HAP-1 (cell line): ENCODE results near the gene TMEM14A.
"Not testable (repeated sequence)": the region's sequence is repeated elsewhere in the genome, so short reads cannot be mapped to it uniquely, and the experiment has no call there.

ENCODE experiments used
- DNase-seq, 2 experiments: peaks; one replicate each; pipeline ENCODE4 v3.0.0-alpha.2; 2016 to 2020; ENCODE audit warnings: low spot score in 2 of 2
- H3K27me3 ChIP-seq: fragments of 250-450 bp; sonication (Bioruptor Pico); 2 replicates; pipeline ENCODE4 v1.5.1; 2020; ENCODE audit warnings: low read depth, mild to moderate bottlenecking, moderate library complexity
- H3K36me3 ChIP-seq: fragments of 250-450 bp; sonication (Bioruptor Pico); replicated peaks from 2 replicates; pipeline ENCODE4 v1.5.1; 2020; ENCODE audit warnings: mild to moderate bottlenecking
- H3K4me1 ChIP-seq: fragments of 250-450 bp; sonication (Bioruptor Pico); 2 replicates; pipeline ENCODE4 v1.5.1; 2020; ENCODE audit warnings: mild to moderate bottlenecking
- H3K4me3 ChIP-seq: fragments of 250-450 bp; sonication (Bioruptor Pico); 2 replicates; pipeline ENCODE4 v1.5.1; 2020; ENCODE audit warnings: mild to moderate bottlenecking, moderate library complexity
- H3K9me3 ChIP-seq: fragments of 250-450 bp; sonication (Bioruptor Pico); 2 replicates; pipeline ENCODE4 v1.5.1; 2020; ENCODE audit warnings: mild to moderate bottlenecking, moderate library complexity
- in situ Hi-C: fragments of 300-500 bp; cut with MboI; formaldehyde crosslinking; loops from 3 replicates; pipeline ENCODE4 v1.14.3; 2020; ENCODE audit warnings: low sequenced_read_pairs, inconsistent platforms, mixed read lengths

The TMEM14A gene

GRCh38 chr6:52664186-52664990 is 6.5 kb upstream of the TMEM14A start:
- H3K4me1 ChIP-seq = peaks cover 10% of the 10 kb centered on the region

GRCh38 chr6:52664991-52665686 is 5.8 kb upstream of the TMEM14A start:
- no peak for DNase-seq
- Histone ChIP-seq H3K9me3 (no peaks in the 10 kb centered on the region), H3K36me3 (no peaks in the 10 kb centered on the region), H3K27me3 (no peaks in the 10 kb centered on the region), H3K4me3 (peak overlapping the region; percentile 52), H3K4me1 (peaks cover 10% of the 10 kb centered on the region)
- in situ Hi-C loops = loop anchor here (5.0 to 25.0 kb wide), 2 partner anchors 248 to 378 kb away; partner anchors contain the start of gene MCM3

More at GRCh38 chr6:52664186-52664990, 6.5 kb upstream of the TMEM14A start:
- peak; percentile 90 to 95 for DNase-seq
- Histone ChIP-seq H3K9me3 (no peaks in the 10 kb centered on the region), H3K27me3 (no peaks in the 10 kb centered on the region), H3K36me3 (no peaks in the 10 kb centered on the region), H3K4me3 (peak overlapping the region; percentile 52)
- in situ Hi-C loops = loop anchor here (5.0 to 25.0 kb wide), 2 partner anchors 247 to 377 kb away; partner anchors contain the start of gene MCM3

GRCh38 chr6:52666071-52666470 is 4.8 kb upstream of the TMEM14A start:
- in situ Hi-C loops = loop anchor here (25.0 kb wide), 1 partner anchor 379 kb away; the partner anchor contains the start of gene MCM3
- H3K4me3 ChIP-seq = no peak overlapping the region
- no peaks in the 10 kb centered on the region for H3K27me3 ChIP-seq
- no peaks in the 10 kb centered on the region for H3K36me3 ChIP-seq
- H3K4me1 ChIP-seq = peaks cover 15% of the 10 kb centered on the region
- no peaks in the 10 kb centered on the region for H3K9me3 ChIP-seq
- DNase-seq = no peak

GRCh38 chr6:52666523-52666922 is 4.4 kb upstream of the TMEM14A start:
- Histone ChIP-seq H3K9me3 (no peaks in the 10 kb centered on the region), H3K4me3 (no peak overlapping the region), H3K27me3 (no peaks in the 10 kb centered on the region), H3K4me1 (peaks cover 16% of the 10 kb centered on the region), H3K36me3 (no peaks in the 10 kb centered on the region)
- DNase-seq = no peak
- in situ Hi-C loops = loop anchor here (25.0 kb wide), 1 partner anchor 379 kb away; the partner anchor contains the start of gene MCM3

GRCh38 chr6:52667572-52667971 is 3.3 kb upstream of the TMEM14A start:
- no peak overlapping the region for H3K4me3 ChIP-seq
- no peak for DNase-seq
- no peaks in the 10 kb centered on the region for H3K36me3 ChIP-seq
- H3K27me3 ChIP-seq = no peaks in the 10 kb centered on the region
- H3K4me1 ChIP-seq = peaks cover 21% of the 10 kb centered on the region
- in situ Hi-C loops = loop anchor here (25.0 kb wide), 1 partner anchor 380 kb away; the partner anchor contains the start of gene MCM3
- H3K9me3 ChIP-seq = no peaks in the 10 kb centered on the region

- Histone ChIP-seq H3K36me3 (no peaks in the 10 kb centered on the region), H3K27me3 (no peaks in the 10 kb centered on the region), H3K9me3 (no peaks in the 10 kb centered on the region), H3K4me1 (peaks cover 11% of the 10 kb centered on the region), H3K4me3 (peak overlapping the region; percentile 68)
- DNase-seq = no peak
- in situ Hi-C loops = loop anchor here (25.0 kb wide), 1 partner anchor 384 kb away; the partner anchor contains the start of gene MCM3
These were observed 763 bp downstream of the TMEM14A start for GRCh38 chr6:52671676-52672075.

GRCh38 chr6:52672412-52673025 is 1.6 kb downstream of the TMEM14A start:
- Histone ChIP-seq H3K36me3 (no peaks in the 10 kb centered on the region), H3K4me3 (no peak overlapping the region), H3K4me1 (peaks cover 11% of the 10 kb centered on the region), H3K9me3 (no peaks in the 10 kb centered on the region), H3K27me3 (no peaks in the 10 kb centered on the region)
- DNase-seq = no peak
- in situ Hi-C loops = loop anchor here (25.0 kb wide), 1 partner anchor 385 kb away; the partner anchor contains the start of gene MCM3

GRCh38 chr6:52674666-52675065 is 3.8 kb downstream of the TMEM14A start:
- Histone ChIP-seq H3K36me3 (no peaks in the 10 kb centered on the region), H3K4me3 (no peak overlapping the region), H3K9me3 (no peaks in the 10 kb centered on the region), H3K4me1 (peaks cover 11% of the 10 kb centered on the region), H3K27me3 (no peaks in the 10 kb centered on the region)
- in situ Hi-C loops = loop anchor here (25.0 kb wide), 1 partner anchor 387 kb away; the partner anchor contains the start of gene MCM3
- DNase-seq = no peak

GRCh38 chr6:52675372-52675771 is 4.5 kb downstream of the TMEM14A start:
- H3K4me3 ChIP-seq = no peak overlapping the region
- no peaks in the 10 kb centered on the region for H3K27me3 ChIP-seq
- H3K9me3 ChIP-seq = no peaks in the 10 kb centered on the region
- no peak for DNase-seq
- in situ Hi-C loops = no loop called here
- H3K36me3 ChIP-seq = no peaks in the 10 kb centered on the region
- peaks cover 11% of the 10 kb centered on the region for H3K4me1 ChIP-seq

- H3K36me3 ChIP-seq, H3K4me1 ChIP-seq, DNase-seq, H3K9me3 ChIP-seq, H3K27me3 ChIP-seq, in situ Hi-C loops, H3K4me3 ChIP-seq: not testable (repeated sequence)
These were observed 5.7 kb downstream of the TMEM14A start for GRCh38 chr6:52676631-52677030.

- in situ Hi-C loops = no loop called here
- no peaks in the 10 kb centered on the region for H3K27me3 ChIP-seq
- H3K4me1 ChIP-seq = no peaks in the 10 kb centered on the region
- no peak overlapping the region for H3K4me3 ChIP-seq
- no peak for DNase-seq
- 0 out of 2 replicates have a peak, but pooled peaks cover 15% of the 10 kb centered on the region for H3K36me3 ChIP-seq
- no peaks in the 10 kb centered on the region for H3K9me3 ChIP-seq
These were observed 10.5 kb downstream of the TMEM14A start for GRCh38 chr6:52681416-52681815.

GRCh38 chr6:52686878-52687699 is 16.2 kb downstream of the TMEM14A start:
- in situ Hi-C loops = no loop called here
- Histone ChIP-seq H3K4me1 (no peaks in the 10 kb centered on the region), H3K27me3 (no peaks in the 10 kb centered on the region), H3K9me3 (no peaks in the 10 kb centered on the region), H3K36me3 (0 out of 2 replicates have a peak, but pooled peaks cover 12% of the 10 kb centered on the region), H3K4me3 (no peak overlapping the region)
- DNase-seq = no peak

GRCh38 chr6:52689857-52690256 is 18.9 kb downstream of the TMEM14A start:
- Histone ChIP-seq H3K4me3 (no peak overlapping the region), H3K36me3 (no peaks in the 10 kb centered on the region), H3K9me3 (no peaks in the 10 kb centered on the region), H3K4me1 (no peaks in the 10 kb centered on the region), H3K27me3 (no peaks in the 10 kb centered on the region)
- no peak for DNase-seq
- in situ Hi-C loops = no loop called here
